DMS79 treated with DMSO at 0.1 percent for 48 hours (cell line): ENCODE results near the gene TBC1D10A.
"Not testable (repeated sequence)": the region's sequence is repeated elsewhere in the genome, so short reads cannot be mapped to it uniquely, and the experiment has no call there.

Source experiments
- DNase-seq: peaks from one replicate; lab custom pipeline; 2025; lab: John Stamatoyannopoulos, UW

TBC1D10A gene

GRCh38 chr22:30347255-30347892 is 20.6 kb upstream of the TBC1D10A start:
- DNase-seq: no peak

DNA sequence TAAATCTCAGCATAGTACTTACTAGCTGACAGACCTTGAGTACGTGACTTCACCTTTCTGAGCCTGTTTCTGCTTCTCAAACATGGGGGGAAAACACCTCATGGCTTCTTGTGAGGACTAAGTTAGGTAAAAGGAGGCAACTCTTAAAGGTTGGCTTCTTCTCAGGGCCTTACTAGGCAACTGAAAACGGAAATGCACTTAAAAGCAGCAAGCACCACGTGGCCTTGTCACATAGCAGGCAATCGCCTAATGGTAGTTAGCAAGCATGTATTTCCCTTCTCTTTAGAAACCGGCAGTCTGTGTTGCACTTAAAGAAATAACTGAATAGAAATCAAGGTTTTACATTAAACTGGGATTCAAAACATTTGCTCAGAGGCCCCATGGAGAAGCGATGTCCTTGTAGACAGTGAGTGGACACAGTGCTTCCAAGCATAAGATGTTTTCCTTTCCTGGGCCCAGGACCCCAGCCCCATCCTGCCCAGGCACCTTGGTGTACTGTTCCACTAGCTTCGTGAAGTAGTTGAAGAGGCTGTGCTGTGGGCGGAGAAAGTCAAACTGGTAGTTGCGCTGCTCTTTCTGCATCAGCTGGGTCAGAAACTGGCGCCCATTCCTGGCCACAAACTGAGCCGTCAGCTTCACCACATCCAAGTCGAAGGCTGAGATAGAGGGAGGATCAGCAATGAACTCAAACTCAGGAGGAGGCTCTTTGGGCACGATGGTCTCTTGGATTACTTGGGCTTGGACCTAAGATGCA is 17.9 kb upstream of the TBC1D10A start:
- no peak for DNase-seq

DNA sequence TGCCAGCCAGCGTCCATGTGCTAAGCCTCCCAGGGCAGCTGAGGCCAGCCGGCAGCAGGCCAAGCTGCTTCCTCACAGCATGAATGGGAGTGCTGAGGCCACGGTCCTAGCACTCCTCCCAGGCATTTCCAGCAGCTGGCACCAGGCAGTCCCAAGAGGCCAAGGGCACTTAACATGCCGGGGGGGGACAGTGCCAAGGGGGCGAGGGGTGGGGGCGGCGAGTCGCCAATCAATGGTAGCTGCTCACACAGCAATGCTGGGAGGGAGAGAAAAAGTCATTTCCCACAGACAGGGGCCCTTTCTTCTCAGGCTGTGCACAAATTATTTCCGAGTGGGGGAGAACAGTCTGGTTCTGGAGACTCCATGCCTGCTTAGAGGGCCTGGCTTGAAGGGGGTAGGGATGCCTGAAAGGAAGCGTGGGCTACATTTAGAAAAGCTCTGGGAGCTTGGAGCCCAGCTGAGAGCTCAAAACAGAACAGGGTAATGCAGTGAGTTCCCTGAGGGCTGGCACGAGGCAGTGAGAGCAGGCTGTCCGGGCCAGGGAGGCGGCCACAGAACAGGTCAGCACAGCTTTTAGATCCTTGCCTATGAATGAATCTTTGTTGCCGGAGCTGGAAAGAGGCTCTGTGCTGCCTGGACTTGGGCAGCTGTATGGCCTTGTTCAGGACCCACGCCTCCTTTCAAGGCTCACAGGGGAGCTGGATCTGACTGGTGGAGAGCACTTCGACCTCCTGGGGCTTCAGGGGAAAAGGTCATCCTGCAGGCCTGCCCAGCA is 14.4 kb upstream of the TBC1D10A start:
- DNase-seq: no peak

- no peak for DNase-seq
Measured at GRCh38 chr22:30338802-30339201, 12.1 kb upstream of the TBC1D10A start.

GRCh38 chr22:30338341-30338740 is 11.6 kb upstream of the TBC1D10A start:
- not testable (repeated sequence) for DNase-seq

- no peak for DNase-seq
Measured at GRCh38 chr22:30337461-30337778, 10.7 kb upstream of the TBC1D10A start.

- DNase-seq: no peak
Measured at GRCh38 chr22:30336752-30337460, 10.2 kb upstream of the TBC1D10A start.

DNA sequence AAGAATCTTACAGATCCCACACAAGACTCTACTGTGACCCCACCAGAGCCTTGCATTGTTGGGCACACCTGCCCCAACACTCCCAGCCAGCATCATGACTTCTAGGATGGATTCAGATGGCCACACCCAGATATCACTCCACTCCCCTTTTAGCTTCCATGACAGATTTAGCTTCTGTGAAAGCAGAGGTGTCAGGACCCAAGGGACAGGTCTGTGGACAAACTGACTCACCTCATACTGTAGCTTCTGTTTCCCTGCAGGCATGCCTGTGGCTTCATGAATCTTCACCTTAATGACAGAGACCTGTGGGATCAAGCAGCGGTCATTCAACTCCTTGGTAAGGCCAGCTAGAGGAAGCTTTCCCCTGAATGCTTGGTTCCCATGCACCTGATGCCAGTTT is 8.5 kb upstream of the TBC1D10A start:
- no peak for DNase-seq

DNA sequence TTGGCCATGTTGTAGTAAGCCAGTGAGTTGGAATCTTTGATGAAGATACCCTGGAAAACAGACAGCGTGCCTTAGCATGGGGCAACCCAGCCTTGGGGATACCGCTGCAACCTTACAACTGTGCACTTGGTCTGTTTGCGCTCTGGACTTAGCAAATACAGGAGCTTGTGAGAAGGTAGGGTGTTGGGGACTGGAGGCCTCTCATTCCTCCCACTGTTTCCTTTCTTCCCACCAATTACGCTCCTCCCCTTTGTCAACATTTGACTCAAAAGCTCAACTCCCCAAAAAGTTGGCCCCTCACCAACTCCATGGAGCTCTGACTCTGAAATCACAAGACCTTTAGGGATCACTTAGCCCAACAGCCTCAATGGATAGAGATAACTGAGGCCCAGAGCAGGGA is 7.9 kb upstream of the TBC1D10A start:
- no peak for DNase-seq

- no peak for DNase-seq
Measured at GRCh38 chr22:30333707-30334087, 7.0 kb upstream of the TBC1D10A start.

DNA sequence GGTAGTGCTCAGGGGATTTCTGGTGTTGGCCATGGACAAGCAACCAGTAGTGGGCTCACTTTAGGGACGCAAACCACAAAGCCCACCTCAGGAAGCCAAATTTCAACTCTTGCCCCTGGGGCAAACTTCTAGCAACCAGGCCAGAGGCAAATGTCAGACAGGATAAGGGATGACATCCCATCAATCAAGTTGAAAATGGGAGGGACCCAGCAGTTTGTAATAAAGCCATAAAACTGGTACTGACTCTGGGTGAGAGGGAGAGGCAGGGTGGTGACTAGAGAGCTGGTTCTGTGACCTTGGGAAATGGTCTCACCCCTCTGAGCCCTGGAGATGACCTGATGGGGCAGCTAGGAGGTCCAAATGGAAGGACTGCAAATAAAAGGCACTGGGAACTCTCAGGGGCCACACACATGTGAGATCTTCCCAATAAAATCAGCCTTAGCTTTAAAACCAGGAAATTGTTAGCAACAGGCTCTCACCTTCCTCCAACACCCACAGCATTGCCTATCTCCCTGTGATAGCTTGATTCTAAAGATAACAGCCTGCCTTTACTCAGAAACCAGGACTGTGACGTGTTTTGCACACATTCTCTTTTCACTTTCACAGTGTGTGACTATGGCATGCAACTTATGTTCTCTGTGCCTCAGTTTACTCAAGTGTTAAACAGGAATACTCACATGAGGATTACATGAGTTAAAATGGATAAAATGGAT is 6.4 kb upstream of the TBC1D10A start:
- DNase-seq: no peak

- DNase-seq: no peak
Measured at GRCh38 chr22:30332551-30332950, 5.8 kb upstream of the TBC1D10A start.

DNA sequence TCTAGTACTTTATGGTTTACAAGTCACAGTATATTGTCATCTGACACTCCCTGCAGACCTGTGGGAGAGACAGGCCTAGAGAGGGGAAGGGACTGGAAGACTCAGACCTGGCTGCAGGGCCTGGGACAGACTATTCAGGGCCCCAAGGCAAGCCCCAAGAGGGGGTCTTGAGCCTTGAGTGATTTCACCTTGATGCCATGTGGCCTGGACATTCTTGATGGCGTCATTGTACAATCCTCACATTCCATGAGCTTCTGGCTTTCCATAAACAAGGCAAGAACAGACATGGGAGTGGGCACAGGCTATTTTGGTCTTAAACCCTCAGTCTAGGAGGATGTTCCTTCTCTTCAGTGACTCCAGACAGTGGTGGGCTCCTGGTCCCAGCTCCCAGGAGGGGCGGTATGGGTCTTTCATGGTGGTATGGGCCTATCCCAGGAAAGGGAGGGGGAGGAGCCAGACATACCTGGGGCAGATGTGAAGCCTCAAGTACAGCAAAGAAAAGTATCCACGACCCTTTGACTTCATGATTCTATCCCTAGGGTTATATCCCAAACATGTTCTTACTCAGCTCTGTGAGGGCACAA is 1.8 kb upstream of the TBC1D10A start:
- DNase-seq: no peak

GRCh38 chr22:30327864-30328345 is 1.2 kb upstream of the TBC1D10A start:
- no peak for DNase-seq

- DNase-seq: no peak
Measured at GRCh38 chr22:30326255-30326705, 461 bp downstream of the TBC1D10A start.

GRCh38 chr22:30325724-30326254 is 952 bp downstream of the TBC1D10A start:
- no peak for DNase-seq

- no peak for DNase-seq
Measured at GRCh38 chr22:30325065-30325720, 1.5 kb downstream of the TBC1D10A start.

DNA sequence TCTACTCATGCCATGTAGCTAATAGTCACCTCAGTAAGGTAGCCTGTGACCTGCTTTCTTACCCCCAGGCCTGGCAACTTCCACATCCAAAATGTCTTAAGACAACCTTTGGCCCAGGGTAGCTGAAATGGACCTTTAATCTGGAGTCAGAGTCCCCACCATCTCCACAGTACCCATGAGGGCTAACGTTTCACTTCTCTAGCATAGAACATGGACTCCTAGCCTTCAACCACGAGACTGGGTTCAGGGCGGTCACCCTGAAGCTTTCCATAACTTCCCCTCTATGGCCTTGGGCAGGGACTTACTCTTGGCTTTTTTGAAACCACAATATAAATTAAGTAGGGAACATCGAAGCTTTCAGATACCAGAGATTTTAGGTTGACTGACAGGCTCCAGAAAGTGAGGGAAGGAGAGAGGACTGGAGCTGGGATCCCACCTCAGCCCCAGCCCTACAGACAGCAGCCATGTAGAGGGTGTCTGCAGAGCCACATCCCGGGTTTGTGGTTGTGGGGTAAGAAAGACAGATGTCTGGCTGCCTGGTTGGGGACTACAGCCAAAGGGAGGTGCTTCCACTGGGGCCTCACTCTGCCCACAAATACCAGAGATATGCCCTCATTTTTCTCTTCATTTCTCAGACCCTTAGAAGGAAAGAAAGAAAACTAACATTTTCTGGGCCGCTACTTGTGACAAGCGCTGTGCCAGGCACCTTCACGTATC is 2.6 kb downstream of the TBC1D10A start:
- no peak for DNase-seq

- DNase-seq: no peak
Measured at GRCh38 chr22:30323246-30323645, 3.5 kb downstream of the TBC1D10A start.

DNA sequence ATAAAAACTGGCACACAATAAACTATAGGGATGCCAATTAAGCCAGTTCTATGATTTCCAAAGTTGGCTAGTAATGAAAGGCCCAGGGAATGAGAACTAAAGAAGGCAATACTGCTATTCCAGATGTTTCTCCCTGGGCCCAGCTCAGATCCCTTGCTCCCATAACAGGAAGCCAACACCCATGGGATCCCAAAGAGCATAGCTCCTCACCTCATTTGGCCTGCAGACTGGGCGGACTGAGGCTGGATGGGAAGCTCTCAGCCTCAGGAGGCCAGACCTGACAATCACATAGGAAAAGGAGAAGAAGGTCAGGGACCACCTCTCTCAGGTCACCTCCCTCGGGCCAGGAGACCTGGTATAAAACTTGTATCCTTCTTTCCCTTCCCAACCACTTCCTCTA is 5.3 kb downstream of the TBC1D10A start:
- no peak for DNase-seq
